HG03575 (cell line): ENCODE results near the gene RUNX2.
"Not testable (repeated sequence)": the region's sequence is repeated elsewhere in the genome, so short reads cannot be mapped to it uniquely, and the experiment has no call there.

Experiments used
- ATAC-seq: cut with Tn5 transposase; IDR thresholded peaks from one replicate; pipeline ENCODE4 v1.9.1; 2021; ENCODE audit not compliant: unreplicated experiment, insufficient number of reproducible peaks, low FRiP score; ENCODE audit errors: extremely low read depth

The RUNX2 gene

GRCh38 chr6:45445749-45446549 is 117.8 kb downstream of the RUNX2 start:
- ATAC-seq, result no peak

- ATAC-seq, result no peak
Measured at GRCh38 chr6:45447005-45447404, 118.9 kb downstream of the RUNX2 start.

DNA sequence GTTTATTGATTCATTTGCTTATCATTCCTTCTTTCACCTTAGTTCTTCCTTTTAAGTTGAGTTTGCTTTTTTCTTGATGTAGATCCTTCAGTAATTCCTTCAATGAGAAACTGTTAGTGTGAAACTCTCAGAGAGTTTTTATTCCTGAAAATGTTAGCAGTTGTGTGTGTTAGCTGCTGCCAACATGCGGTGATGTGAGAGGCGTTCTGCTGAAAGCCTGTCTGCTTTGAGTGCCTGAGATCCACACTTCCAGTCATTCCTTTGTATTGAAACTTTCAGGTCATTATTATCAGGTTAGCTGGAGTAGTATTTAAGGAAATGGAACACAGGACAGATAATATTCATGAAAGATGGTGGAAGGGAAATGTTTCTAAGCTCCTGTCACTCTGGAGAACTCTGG is 119.6 kb downstream of the RUNX2 start:
- ATAC-seq, result no peak

- no peak for ATAC-seq
Measured at GRCh38 chr6:45448417-45449389, 120.6 kb downstream of the RUNX2 start.

DNA sequence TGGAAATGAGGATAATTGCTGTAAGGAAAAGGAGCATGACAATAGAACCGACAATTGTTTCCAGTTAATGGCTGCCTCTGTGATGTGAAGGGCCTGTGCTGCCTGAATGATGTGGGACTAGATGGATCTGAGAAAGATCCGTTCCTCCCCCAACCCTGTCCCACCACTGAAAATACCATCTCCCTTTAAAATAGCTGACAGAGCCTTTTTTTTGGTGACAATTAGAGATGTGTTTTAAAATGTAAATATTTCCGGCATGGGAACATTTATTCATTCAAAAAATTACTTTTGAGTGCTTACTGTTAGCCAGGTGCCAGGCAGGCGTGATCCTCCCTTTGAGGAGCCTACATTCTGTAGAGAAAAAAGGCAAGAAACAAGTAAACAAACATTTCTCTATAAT is 122.0 kb downstream of the RUNX2 start:
- ATAC-seq, result no peak

DNA sequence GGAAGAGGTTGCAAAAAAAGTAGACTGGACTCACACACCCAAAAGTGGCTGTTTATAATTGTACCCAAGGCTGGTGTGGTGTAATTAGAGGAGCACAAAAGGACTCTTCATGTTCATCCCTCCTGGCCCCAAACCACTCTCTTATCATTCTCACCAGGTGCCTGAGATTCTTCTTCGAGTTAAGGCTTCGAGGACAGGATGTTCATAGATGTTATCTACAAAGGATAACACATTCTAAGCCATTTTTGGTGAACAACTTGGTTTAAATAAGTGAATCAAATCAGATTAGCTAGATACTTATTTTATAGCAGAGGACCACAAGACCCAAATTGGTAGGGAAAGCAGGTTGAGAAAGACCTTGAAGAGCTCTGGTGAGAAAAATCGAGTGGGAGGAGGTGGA is 122.7 kb downstream of the RUNX2 start:
- no peak for ATAC-seq

DNA sequence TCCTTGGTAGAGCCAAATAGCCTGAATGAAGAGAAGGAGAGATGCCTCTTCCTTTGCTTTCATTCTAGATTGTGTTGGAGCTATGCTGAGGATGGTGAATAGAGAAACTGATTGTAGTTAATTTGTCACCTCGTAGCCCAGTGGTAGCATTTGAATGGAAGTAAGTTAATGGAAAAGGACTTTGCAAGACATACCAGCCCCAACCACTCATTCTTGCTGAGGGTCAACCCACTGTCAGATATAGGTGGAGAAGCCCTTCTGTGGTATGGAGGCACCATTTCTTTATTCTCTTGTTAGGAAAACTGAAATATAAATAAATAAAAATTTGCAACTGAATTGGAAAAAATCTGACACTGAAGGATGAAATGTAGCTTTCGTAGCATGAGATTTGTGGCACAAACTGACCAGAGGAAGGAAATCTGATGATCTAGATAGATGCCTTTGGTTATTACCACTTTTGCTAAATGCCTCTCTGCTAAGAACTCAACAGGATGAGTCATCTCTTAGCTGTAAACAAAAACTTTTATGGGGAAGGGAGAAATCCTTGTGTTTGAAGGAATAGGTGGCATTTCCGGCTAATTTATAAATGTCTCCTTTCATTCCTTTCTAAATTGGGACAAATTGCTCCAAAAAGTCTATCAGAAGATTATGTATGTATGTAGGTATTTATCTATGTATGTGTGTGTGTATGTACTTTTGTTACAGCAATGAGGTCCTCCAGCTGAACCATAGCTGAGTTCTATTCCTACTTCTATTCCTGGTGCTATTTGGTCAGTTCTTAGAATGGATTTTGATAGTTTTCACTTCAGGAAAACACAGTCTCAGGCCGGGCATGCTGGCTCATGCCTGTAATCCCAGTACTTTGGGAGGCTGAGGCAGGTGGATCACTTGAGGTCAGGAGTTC is 126.1 kb downstream of the RUNX2 start:
- no peak for ATAC-seq

DNA sequence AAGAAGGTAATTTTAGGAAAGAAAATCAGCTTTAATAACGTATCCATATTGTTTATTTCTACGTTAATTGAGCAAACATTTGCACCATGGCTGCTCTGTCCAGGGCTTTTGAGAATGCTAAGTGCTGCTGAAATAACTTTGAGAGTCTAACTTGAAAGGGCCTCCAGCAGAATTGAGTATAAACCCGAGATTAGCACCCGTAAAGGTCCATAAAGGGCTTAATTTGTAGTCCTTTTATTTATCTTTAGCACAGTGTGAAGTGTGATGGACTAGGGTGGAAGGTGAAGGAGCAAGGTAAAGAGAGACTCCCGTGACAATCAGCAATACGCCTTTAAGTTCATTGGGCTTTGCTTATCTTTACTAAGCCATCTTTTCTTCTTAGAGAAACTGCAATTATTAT is 127.3 kb downstream of the RUNX2 start:
- no peak for ATAC-seq

DNA sequence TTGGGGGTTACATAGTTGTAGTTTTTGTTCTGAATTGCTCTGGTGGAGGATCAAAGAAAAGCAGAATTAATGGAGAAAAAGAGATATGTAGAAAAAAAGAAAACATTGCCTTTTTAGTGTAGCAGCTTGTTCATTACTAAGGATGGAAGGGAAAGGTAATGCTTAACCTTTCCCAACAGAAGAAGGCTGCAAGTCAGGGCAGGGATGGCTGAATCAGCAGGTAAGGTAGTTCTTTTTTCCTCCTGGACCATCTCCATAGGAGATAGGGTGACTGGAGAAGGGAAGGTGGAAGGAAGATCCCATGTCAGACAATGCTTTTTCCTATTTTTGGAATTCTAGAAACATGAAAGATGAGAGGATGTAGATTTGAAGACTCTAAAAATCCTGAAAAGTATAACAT is 129.0 kb downstream of the RUNX2 start:
- ATAC-seq, result no peak

- no peak for ATAC-seq
Measured at GRCh38 chr6:45458672-45459071, 130.5 kb downstream of the RUNX2 start.

- ATAC-seq, result no peak
Measured at GRCh38 chr6:45460166-45460565, 132.0 kb downstream of the RUNX2 start.

- no peak for ATAC-seq
Measured at GRCh38 chr6:45461486-45461885, 133.4 kb downstream of the RUNX2 start.

DNA sequence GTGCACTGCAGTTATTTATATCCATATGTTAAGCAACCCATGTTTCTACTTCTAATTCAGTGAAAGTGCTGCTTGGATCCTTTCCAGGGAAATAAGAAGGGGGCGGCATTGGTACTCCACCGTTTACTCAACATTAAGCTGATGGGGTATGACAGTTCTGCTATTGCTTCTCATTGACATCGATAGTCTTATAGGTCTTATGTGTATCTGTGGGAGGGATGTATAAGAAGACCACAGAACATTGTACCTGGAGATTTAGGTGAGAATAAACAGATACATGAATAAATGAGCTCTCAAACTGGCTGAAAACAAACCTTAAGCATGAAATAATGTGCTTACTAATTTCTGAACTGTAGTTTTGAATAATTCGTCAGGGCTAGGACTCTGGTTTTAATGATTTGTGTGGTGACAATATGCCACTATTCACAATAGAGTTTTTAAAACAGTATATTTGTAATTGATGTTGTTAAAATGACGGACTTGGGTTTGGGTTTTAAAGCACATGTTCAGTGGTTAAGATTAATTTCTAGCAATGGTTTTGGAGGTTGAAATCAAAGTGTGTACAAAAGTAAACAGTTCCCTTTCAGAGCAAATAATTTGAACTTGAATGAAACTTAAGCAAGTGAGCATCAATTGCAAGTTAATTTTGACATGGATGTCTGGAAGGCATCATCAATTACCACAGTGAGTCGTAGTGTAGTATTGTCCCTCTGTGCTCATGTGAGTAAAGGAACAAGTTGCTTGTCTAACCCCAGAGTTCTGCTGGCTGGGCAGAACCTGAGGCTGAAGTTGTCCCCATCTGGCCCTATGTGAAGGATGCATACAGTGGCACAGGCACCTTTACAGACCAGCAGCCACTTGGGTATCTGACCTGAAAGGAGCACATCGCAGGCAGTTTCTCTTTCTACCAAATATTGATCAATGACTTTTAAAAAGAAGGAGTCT is 134.3 kb downstream of the RUNX2 start:
- ATAC-seq, result no peak

- ATAC-seq, result no peak
Measured at GRCh38 chr6:45464685-45465084, 136.6 kb downstream of the RUNX2 start.

GRCh38 chr6:45466686-45467085 is 138.6 kb downstream of the RUNX2 start:
- ATAC-seq, result no peak

DNA sequence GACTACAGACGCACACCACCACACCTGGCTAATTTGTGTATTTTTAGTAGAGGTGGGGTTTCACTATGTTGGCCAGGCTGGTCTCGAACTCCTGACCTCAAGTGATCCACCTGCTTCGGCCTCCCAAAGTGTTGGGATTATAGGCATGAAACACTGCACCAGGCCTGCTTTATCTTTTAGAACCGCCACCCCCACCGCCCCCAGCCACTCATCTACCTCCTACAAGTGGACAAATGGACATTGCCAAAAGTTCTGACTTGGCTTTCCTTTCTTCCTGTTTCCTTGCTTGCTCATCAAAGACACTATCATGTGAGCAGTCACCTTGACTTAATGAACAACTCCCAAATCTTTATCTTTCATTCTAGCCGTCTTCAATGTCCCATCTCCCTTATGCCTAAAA is 139.3 kb downstream of the RUNX2 start:
- ATAC-seq, result not testable (repeated sequence)

GRCh38 chr6:45467853-45468252 is 139.7 kb downstream of the RUNX2 start:
- ATAC-seq, result no peak

DNA sequence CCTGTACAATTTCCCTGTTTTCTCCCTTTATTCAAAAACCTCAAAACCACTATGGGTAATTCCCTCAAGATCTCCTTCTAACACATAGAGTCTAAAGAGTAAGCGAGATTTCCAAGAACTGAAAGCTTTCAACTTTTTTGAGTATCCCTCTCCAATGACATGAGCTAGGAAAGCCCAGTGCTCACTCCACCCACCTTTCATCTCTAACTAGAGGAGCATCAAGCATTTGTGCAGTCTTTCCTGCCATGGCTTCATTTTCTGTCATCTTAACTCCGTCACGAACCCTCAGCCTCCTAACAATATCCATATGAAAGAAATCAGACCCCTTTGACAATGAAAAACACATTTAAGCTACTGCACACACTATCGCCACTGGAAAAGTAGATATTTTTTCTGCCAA is 141.5 kb downstream of the RUNX2 start:
- ATAC-seq, result no peak
